Fibroblast of lung (primary cell): ENCODE measurements around the gene CCDC183. TPM values are rescaled to one million over a fixed set of nuclear protein-coding genes. Genes with fewer than 3 reads are reported as not detected.

ENCODE experiments used
- DNase-seq, 2 donors: peaks; one replicate each; pipeline versions ENCODE4 v3.0.0 to v3.0.0-alpha.2; 2010; ENCODE audit warnings: low read depth in 2 of 2
- H2AFZ ChIP-seq: 2 replicates; pipeline ENCODE4 v1.5.1; 2012; ENCODE audit warnings: low read length, control low read depth, inconsistent platforms
- H3K27ac ChIP-seq: 2 replicates; pipeline ENCODE4 v1.5.1; 2011; ENCODE audit warnings: low read length, control low read depth; ENCODE audit not compliant: insufficient read depth
- H3K27me3 ChIP-seq: 2 replicates; pipeline ENCODE4 v1.5.1; 2011; ENCODE audit warnings: mild to moderate bottlenecking, low read length; ENCODE audit not compliant: control insufficient read depth, insufficient read depth
- H3K36me3 ChIP-seq: 2 replicates; pipeline ENCODE4 v1.5.1; 2011; ENCODE audit warnings: low read length; ENCODE audit not compliant: control insufficient read depth, insufficient read depth
- H3K4me1 ChIP-seq: 2 replicates; pipeline ENCODE4 v1.5.1; 2011; ENCODE audit warnings: low read length; ENCODE audit not compliant: control insufficient read depth, insufficient read depth; ENCODE audit errors: extremely low read depth
- H3K4me2 ChIP-seq: 2 replicates; pipeline ENCODE4 v1.5.1; 2011; ENCODE audit warnings: low read length, control low read depth; ENCODE audit not compliant: insufficient read depth; ENCODE audit errors: extremely low read depth
- H3K4me3 ChIP-seq, 4 experiments: fragments of 200-600 bp in 1 of 4; sonication (generic) in 1 of 4; replicated peaks in 1 of 4; 2 replicates each; pipeline ENCODE4 v1.5.1; 2011 to 2016; ENCODE audit warnings: low read length in 4 of 4, low read depth in 3 of 4, mild to moderate bottlenecking in 3 of 4, control low read depth in 2 of 4, inconsistent platforms in 1 of 4, mixed read lengths in 1 of 4; ENCODE audit not compliant: insufficient read depth in 1 of 4; ENCODE audit errors: control extremely low read depth in 1 of 4
- H3K79me2 ChIP-seq: 2 replicates; pipeline ENCODE4 v1.5.1; 2012; ENCODE audit warnings: mild to moderate bottlenecking, low read length, inconsistent platforms; ENCODE audit not compliant: control insufficient read depth, insufficient read depth
- H3K9ac ChIP-seq: 2 replicates; pipeline ENCODE4 v1.5.1; 2011; ENCODE audit warnings: mild to moderate bottlenecking, low read length, control low read depth; ENCODE audit not compliant: insufficient read depth
- H3K9me3 ChIP-seq: 2 replicates; pipeline ENCODE4 v1.5.1; 2012; ENCODE audit warnings: low read depth, low read length; ENCODE audit not compliant: control insufficient read depth, insufficient read depth
- H4K20me1 ChIP-seq: 2 replicates; pipeline ENCODE4 v1.5.1; 2011; ENCODE audit warnings: low read length; ENCODE audit not compliant: control insufficient read depth, insufficient read depth; ENCODE audit errors: extremely low read depth
- CTCF ChIP-seq, 2 donors: IDR thresholded peaks in 1 of 2; conservative IDR thresholded peaks in 1 of 2; 1 replicate in 1 of 2; 2 replicates in 1 of 2; pipeline ENCODE4 v1.5.1; 2011 to 2012; ENCODE audit warnings: low read length in 2 of 2, control low read depth in 1 of 2, inconsistent platforms in 1 of 2, low read depth in 1 of 2, mild to moderate bottlenecking in 1 of 2
- EZH2 ChIP-seq: IDR thresholded peaks from 2 replicates; pipeline ENCODE4 v1.5.1; 2012; ENCODE audit warnings: low read length, control low read depth, mild to moderate bottlenecking; ENCODE audit errors: missing control alignments
- polyA plus RNA-seq, 2 donors: library from polyadenylated mRNA; depleted of rRNA in 1 of 2; stranded (reverse) in 1 of 2; unstranded in 1 of 2; fragments of >200 nt; gene quantifications; 2 replicates each; pipeline ENCODE4 v1.2.1, GENCODE V29; 2011 to 2012; ENCODE audit warnings: missing spikeins in 1 of 2
- total RNA-seq: library from RNA; depleted of rRNA; stranded (reverse); fragments of >200 nt; gene quantifications from 2 replicates; pipeline ENCODE4 v1.2.1, GENCODE V29; 2014

The CCDC183 gene
- total and polyA plus RNA-seq, 2 donors (not counting 1 experiment from before 2014, with no cell fraction given) = 0.35 to 0.99 TPM

DNA sequence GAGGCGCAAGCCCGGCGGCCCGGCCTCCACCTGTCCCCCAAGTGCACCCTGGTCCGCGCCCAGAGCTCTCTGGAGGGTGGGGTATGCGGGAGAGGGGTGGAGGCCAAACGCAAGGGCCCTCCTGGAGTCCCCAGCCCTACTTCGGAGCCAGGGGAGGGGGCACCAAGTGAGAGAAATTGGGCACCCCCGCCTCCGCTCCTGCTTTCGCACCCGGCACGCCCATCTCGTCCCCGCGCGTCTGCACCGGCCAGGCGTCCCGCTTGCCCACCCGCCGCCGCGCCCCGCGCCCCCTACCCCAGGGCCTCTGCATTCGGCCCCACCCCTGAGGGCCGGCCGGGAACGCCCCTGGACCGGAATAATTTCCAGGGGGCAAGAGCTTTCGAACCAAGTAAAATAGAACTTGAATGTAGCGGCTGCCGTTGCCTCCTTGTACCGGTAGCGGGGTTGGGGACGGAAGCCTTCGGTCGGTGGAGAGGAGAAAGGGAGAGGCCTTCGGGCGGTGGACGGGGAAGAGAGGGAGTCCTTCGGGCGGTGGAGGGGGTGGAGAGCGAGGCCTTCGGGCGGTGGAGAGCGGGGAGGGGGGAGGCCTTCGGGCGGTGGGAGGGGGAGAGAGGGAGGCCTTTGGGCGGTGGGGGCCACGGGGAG is 52.4 kb downstream of the CCDC183 start:
- Histone ChIP-seq H3K4me2 (peak overlapping the region; percentile 97), H3K4me3 (peak overlapping the region; percentile 78 to 91 (median 83)), H3K27me3 (peaks cover 24% of the 10 kb centered on the region), H3K9ac (peak overlapping the region; percentile 63), H3K36me3 (peaks cover 14% of the 10 kb centered on the region), H3K27ac (peak overlapping the region; percentile 56), H3K79me2 (no peaks in the 10 kb centered on the region), H3K9me3 (no peaks in the 10 kb centered on the region), H2AFZ (no peak overlapping the region), H3K4me1 (peaks cover 3% of the 10 kb centered on the region), H4K20me1 (no peaks in the 10 kb centered on the region)
- TF ChIP-seq EZH2 (no peak), CTCF (conservative IDR thresholded peaks at IDR 0.05 in 1 of 2, IDR thresholded peaks at IDR 0.05 in 1 of 2; ENCODE audit: low read depth in 1 of 2, low read length in 2 of 2) (no peak)
- no peak for DNase-seq

- Histone ChIP-seq H3K36me3 (peaks cover 14% of the 10 kb centered on the region), H3K79me2 (no peaks in the 10 kb centered on the region), H3K27me3 (peaks cover 19% of the 10 kb centered on the region), H3K4me3 (peak within 1 kb of the TSS; percentile 78 to 91 (median 83)), H3K4me2 (peak within 1 kb of the TSS; percentile 97), H2AFZ (peak within 1 kb of the TSS; percentile 84), H3K27ac (peak within 1 kb of the TSS; percentile 77), H3K9me3 (no peaks in the 10 kb centered on the region), H4K20me1 (no peaks in the 10 kb centered on the region), H3K9ac (peak within 1 kb of the TSS; percentile 74), H3K4me1 (peaks cover 3% of the 10 kb centered on the region)
- TF ChIP-seq CTCF (conservative IDR thresholded peaks at IDR 0.05 in 1 of 2, IDR thresholded peaks at IDR 0.05 in 1 of 2; ENCODE audit: low read depth in 1 of 2, low read length in 2 of 2) = no peak
- DNase-seq = peak; percentile 99
These were observed 53.2 kb downstream of the CCDC183 start, which contains the start of gene PHPT1 for GRCh38 chr9:136849038-136849959. Gene PHPT1 (plus strand): TSS chr9:136849409. CDS start chr9:136849431, 22 bp downstream.
